Motor neuron (in vitro differentiated cells): ENCODE measurements around the gene LEMD2. TPM values are rescaled to one million over a fixed set of nuclear protein-coding genes. Genes with fewer than 3 reads are reported as not detected.
A peak's percentile ranks its signal among the peaks of the same experiment; 100 is the strongest.

Experiments used
- ATAC-seq, 8 experiments: fragments of 200-7000 bp; cut with Tn5 transposase; replicated peaks in 6 of 8; 2 replicates each; pipeline ENCODE4 v1.8.0; 2021; ENCODE audit warnings: mild to moderate bottlenecking in 8 of 8, moderate library complexity in 8 of 8
- H3K27ac ChIP-seq, 2 donors: fragments of 250-450 bp; sonication (Bioruptor Pico); 2 replicates each; pipeline ENCODE4 v1.9.0; 2021; ENCODE audit warnings: antibody characterized with exemption in 2 of 2, mild to moderate bottlenecking in 2 of 2, moderate library complexity in 1 of 2
- H3K4me1 ChIP-seq, 2 donors: fragments of 250-450 bp; sonication (Bioruptor Pico); replicated peaks in 1 of 2; 2 replicates each; pipeline ENCODE4 v1.6.1; 2021; ENCODE audit warnings: antibody characterized with exemption in 2 of 2, mild to moderate bottlenecking in 2 of 2, moderate library complexity in 1 of 2
- H3K4me3 ChIP-seq, 5 donors: fragments of 250-450 bp; sonication (Bioruptor Pico); 2 replicates each; pipeline ENCODE4 v1.9.0; 2021; ENCODE audit warnings: antibody characterized with exemption in 5 of 5, mild to moderate bottlenecking in 5 of 5, moderate library complexity in 4 of 5
- WGBS, 10 experiments: fragments of 450-650 bp; shearing (Covaris generic); methylation state at CpG; one replicate each; pipeline ENCODE4 v1.0.0; 2022; 5-methylcytosine and 5-hydroxymethylcytosine counted together
- in situ Hi-C, 9 experiments: fragments of 400-800 bp; cut with MboI; loops; one replicate each; pipeline ENCODE4 v1.15.0; 2021; ENCODE audit warnings: low sequenced_read_pairs in 9 of 9, low pct_unique_long_range_greater_than_20kb in 2 of 9; ENCODE audit not compliant: unreplicated experiment in 9 of 9
- total RNA-seq, 8 experiments: library from RNA; unstranded; fragments of 300-600 nt; gene quantifications; 2 replicates each; pipeline versions ENCODE4 v1.2.3 to v1.2.4, GENCODE V29; 2022

Gene LEMD2
- total RNA-seq, 8 experiments from 2014 or later: 31.1 to 59.4 (median 51.3) TPM

DNA sequence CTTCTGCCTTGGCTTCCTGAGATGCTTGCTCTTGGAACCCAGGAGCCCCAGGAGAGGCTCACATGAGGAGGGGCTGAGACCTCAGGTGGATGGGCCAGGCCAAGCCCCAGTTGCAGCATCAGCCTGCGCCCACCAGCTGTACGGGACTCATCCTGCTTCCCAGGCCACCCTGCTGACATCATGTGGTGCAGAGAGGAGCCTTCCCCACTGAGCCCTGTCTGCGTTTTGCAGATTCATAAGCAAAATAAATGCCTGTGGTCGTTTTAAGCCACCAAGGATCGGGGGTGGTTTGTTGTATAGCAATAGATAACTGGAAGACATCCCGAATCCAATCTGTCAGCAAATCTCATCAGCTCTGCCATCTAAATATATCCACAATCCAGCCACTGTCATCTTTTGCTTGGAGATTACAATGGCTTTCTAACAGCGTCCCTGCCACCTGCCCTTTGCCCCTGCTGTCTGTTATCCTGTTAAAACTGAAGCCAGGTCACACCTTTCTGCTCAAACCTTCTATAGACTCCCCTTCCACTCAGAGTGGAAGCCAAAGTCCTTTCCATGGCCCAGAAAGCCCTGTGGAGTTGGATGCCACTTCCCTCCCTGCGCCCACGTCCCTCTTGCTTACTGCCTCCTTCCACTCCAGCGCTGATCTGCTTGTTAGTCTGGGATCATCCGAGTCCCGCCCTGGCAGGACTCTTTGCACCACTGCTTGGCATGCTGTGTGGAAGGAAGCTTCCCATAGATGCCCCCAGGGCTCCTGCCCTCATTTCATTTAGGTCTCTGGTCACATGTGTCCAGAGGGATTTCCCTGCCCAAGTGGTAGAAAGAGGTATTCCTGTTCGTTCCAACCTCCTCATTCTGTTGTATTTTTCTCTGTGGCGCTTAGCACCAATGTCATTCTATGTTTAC lies 38.9 kb upstream of the LEMD2 start:
- H3K4me1 ChIP-seq: peaks cover 28 to 36% of the 10 kb centered on the region in 2 donors
- H3K27ac ChIP-seq: peak overlapping the region in 1 of 2 donors; percentile 11
- WGBS, 10 experiments: 20 to 100% (median 63%) methylated on average over 1 to 11 of the region's 14 CpGs; no CpG with 5 or more reads in 2 of the 10 experiments
- no peak overlapping the region for H3K4me3 ChIP-seq
- ATAC-seq: peak in 6 of 8 experiments; percentile 56 to 84 (median 68)
- in situ Hi-C loops: no loop called here

DNA sequence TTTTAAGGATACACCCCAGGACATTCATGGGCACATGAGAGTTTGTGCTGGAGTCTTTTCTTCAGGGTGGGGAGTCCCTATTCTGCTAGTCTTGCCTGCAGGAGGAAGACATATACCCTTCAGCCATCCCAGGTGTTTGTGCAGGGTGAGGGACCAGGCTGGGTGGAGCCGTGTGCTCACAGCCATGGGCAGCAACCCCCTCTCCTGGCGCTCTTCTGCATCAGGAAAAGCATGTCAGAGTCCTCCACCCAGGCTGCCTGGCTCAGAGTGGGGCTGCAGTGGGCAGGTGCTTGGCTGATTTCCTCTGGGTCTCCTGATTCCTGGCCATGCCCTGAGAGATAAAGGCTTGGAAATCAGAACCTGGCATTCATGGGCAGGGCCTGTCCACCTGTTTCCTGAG lies 37.6 kb upstream of the LEMD2 start:
- ATAC-seq: peak in 2 of 8 experiments; percentile 33 to 38
- 8 to 38% (median 17%) methylated on average over 1 to 2 of the region's 2 CpGs; no CpG with 5 or more reads in 7 of the 10 experiments for WGBS, 10 experiments
- Histone ChIP-seq H3K4me1 (peaks cover 28 to 36% of the 10 kb centered on the region in 2 donors), H3K27ac (no peak overlapping the region), H3K4me3 (no peak overlapping the region)
- in situ Hi-C loops: no loop called here

DNA sequence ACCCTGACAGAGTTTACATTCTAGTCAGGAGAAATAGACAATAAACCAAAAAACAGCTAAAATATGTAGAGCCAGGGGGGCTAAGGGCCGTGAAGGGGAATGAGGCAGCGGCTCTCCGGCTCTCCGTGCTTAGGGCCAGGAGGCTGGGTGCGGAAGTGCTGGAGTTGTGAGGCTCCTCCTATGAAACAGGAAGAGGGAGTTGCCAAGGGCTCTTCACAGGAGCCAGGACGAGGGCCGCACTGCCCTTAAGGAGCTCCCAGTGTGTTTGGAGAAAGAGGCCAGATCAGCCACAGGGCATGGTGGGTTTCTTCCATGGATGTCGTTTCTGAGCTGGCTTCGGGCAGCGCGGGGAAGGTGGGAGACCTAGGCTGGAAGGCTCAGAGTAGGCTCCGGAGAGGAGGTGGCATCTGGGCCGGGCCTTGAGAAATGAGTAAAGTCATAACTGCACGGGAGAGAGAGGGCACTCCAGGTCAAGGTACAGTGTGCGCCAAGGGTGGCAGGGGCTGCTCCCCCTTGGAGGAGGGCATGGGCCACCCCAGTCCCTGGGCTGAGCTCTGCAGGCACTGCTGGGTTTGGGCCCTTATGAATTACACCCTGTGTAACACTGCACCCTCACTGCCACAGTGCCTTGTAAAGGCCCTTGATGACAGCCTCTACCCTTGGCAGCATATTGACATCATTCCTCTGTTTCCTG lies 35.7 kb upstream of the LEMD2 start:
- H3K27ac ChIP-seq: no peak overlapping the region
- in situ Hi-C loops: no loop called here
- 0 to 100% (median 84%) methylated on average over 1 to 13 of the region's 15 CpGs; no CpG with 5 or more reads in 1 of the 10 experiments for WGBS, 10 experiments
- H3K4me1 ChIP-seq: peaks cover 28 to 37% of the 10 kb centered on the region in 2 donors
- ATAC-seq: peak in 1 of 8 experiments; percentile 66
- no peak overlapping the region for H3K4me3 ChIP-seq

DNA sequence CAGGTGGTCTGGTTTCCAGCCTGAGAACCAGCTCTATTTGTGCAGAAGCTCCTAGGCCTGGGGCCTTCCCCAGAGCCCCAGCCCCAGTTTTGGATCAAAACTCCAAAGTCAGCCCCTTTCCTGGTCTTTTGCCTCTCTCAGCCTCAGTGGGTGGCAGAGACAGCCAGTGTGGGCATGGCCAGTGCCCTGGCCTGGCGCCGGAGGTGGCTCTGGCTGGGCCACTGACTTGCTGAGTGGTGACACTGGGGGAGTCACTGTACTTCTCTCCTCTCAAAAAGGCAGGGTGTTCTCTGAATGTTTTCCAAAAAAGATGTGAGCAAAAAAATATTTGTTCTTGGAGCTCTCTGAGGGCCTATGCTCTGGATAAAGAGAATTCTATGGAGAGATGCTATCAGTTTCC lies 34.9 kb upstream of the LEMD2 start:
- Histone ChIP-seq H3K27ac (no peak overlapping the region), H3K4me1 (peaks cover 23 to 33% of the 10 kb centered on the region in 2 donors), H3K4me3 (no peak overlapping the region)
- WGBS, 10 experiments: no CpG with 5 or more reads among the region's 2 CpGs
- in situ Hi-C loops: no loop called here
- no peak for ATAC-seq

DNA sequence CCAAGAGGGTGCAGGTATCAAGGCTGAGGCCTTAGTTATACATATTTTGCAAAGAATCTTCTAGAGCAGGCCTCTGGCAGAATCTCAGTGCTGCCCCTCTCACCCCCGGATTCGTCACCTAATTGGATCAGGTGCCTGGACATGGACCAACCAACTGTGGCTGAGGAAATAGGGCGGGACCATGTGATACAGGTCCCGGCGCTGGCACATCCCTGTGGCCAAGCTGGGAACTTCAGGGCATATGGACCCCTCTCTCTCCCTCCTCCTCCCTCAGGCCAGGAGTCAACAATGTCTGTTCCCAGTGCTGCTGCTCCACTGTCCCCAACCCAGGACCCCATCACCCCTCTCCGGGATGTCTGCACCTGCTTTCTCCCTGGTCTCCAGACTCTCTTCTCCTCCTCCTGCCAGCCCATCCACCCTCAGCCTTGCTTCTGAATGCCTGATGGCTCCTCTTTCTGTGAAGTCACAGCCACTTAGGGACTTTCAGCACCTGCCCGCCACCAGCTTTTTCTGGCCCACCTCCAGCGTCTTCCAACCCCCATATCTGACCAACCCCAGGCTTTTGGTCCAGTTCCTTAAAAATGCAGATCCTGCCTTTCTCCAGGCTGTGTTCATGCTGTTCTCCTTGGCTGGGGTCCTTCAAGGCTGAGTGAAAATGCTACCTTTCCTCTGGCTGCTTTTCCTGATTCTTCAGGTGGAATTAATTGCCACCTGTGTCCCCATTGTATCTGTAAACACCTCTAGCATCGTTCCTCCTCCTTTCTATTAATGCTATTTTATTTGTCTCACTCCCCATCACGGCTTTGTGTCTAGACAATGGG lies 33.9 kb upstream of the LEMD2 start:
- peak; percentile 16 to 92 (median 54) for ATAC-seq
- Histone ChIP-seq H3K4me1 (peaks cover 13 to 23% of the 10 kb centered on the region in 2 donors), H3K4me3 (no peak overlapping the region), H3K27ac (no peak overlapping the region)
- in situ Hi-C loops: no loop called here
- WGBS, 10 experiments: 57 to 86% (median 66%) methylated on average over 2 to 6 of the region's 10 CpGs; no CpG with 5 or more reads in 2 of the 10 experiments

DNA sequence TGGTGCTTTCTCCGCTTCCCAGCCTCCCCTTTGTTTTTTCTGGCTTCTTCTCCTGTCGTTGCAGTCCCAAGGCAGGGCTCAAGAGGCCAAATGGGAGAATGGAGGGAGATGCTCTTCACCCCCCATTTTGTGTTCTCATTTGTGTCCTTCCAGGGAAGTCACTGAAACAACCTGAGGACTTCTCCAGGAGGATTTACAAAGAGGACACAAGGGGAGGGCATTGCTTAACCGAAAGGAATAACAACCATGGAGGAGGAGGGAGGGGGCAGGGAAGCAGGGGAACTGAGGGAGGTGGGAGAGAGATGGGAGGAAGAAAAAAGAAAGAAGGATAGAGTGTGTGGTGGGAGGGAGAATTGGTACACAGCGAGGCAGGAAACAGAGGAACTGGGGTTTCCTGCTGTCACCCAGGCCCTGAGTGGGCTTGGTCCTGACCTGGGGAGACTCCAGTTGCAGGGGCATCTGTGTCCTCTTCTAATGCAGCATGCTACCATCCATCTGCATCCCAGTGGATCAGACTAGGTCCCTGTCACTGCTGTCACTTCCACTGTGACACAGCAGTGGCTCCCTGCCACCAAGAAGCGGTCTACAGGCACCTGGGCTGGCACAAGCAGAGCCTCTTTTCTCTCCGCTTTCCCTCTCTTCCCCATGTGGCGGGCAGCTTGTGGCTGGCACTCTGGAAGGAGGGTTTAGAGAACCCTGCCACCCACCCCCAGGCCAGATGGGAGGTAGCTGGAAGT lies 32.0 kb upstream of the LEMD2 start:
- Histone ChIP-seq H3K27ac (no peak overlapping the region), H3K4me3 (no peak overlapping the region), H3K4me1 (peaks cover 0 to 10% of the 10 kb centered on the region in 2 donors)
- ATAC-seq: no peak
- WGBS, 10 experiments: 25 to 100% (median 64%) methylated on average over 1 to 5 of the region's 7 CpGs; no CpG with 5 or more reads in 4 of the 10 experiments
- in situ Hi-C loops: no loop called here

DNA sequence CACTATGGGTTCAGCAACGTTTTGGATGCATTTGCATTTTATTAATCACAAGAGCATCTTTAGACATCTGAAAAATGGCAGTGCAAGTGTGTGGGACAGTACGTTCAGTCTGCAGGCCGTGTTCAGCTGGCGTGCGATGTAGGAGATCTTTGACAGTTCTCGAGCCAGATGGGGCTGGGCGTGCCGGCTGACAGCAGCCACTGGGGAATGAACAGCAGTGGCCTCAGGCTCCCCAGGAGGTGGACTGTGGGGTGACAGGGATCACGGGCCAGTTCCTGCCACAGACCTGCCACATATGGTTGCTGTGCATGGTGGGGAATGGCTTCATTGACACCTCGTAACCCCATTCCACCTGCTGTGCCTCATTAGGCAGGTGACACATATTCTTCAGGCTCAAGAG lies 31.3 kb upstream of the LEMD2 start:
- Histone ChIP-seq H3K4me1 (peaks cover 4 to 17% of the 10 kb centered on the region in 2 donors), H3K27ac (no peak overlapping the region), H3K4me3 (no peak overlapping the region)
- WGBS, 10 experiments: 0 to 79% (median 40%) methylated on average over 1 to 9 of the region's 10 CpGs; no CpG with 5 or more reads in 1 of the 10 experiments
- in situ Hi-C loops: no loop called here
- ATAC-seq: peak in 5 of 8 experiments; percentile 48 to 90 (median 68)

GRCh38 chr6:33819021-33819420 lies 30.1 kb upstream of the LEMD2 start:
- in situ Hi-C loops: no loop called here
- 79 to 100% (median 82%) methylated on average over 1 to 2 of the region's 4 CpGs; no CpG with 5 or more reads in 7 of the 10 experiments for WGBS, 10 experiments
- no peak for ATAC-seq
- Histone ChIP-seq H3K27ac (no peak overlapping the region), H3K4me3 (no peak overlapping the region), H3K4me1 (peaks cover 5 to 30% of the 10 kb centered on the region in 2 donors)

- 30 to 90% (median 53%) methylated on average over 2 to 3 of the region's 3 CpGs; no CpG with 5 or more reads in 6 of the 10 experiments for WGBS, 10 experiments
- Histone ChIP-seq H3K4me1 (peaks cover 13 to 37% of the 10 kb centered on the region in 2 donors), H3K4me3 (no peak overlapping the region), H3K27ac (no peak overlapping the region)
- no peak for ATAC-seq
- in situ Hi-C loops: no loop called here
Measured at GRCh38 chr6:33818293-33818692, 29.4 kb upstream of the LEMD2 start.

GRCh38 chr6:33817489-33817888 lies 28.6 kb upstream of the LEMD2 start:
- Histone ChIP-seq H3K27ac (no peak overlapping the region), H3K4me1 (peaks cover 21 to 45% of the 10 kb centered on the region in 2 donors), H3K4me3 (no peak overlapping the region)
- ATAC-seq: no peak
- in situ Hi-C loops: no loop called here
- WGBS, 10 experiments: 20 to 100% (median 61%) methylated on average over 1 to 3 of the region's 5 CpGs; no CpG with 5 or more reads in 2 of the 10 experiments

GRCh38 chr6:33816911-33817310 lies 28.0 kb upstream of the LEMD2 start:
- in situ Hi-C loops: no loop called here
- peaks cover 26 to 51% of the 10 kb centered on the region in 2 donors for H3K4me1 ChIP-seq
- no peak for ATAC-seq
- H3K27ac ChIP-seq: no peak overlapping the region
- 15 to 93% (median 53%) methylated on average over 1 to 5 of the region's 8 CpGs; no CpG with 5 or more reads in 4 of the 10 experiments for WGBS, 10 experiments
- H3K4me3 ChIP-seq: no peak overlapping the region

GRCh38 chr6:33815854-33816253 lies 26.9 kb upstream of the LEMD2 start:
- Histone ChIP-seq H3K27ac (no peak overlapping the region), H3K4me1 (peaks cover 37 to 61% of the 10 kb centered on the region in 2 donors), H3K4me3 (no peak overlapping the region)
- ATAC-seq: peak; percentile 44 to 96 (median 87)
- in situ Hi-C loops: no loop called here
- WGBS, 10 experiments: 0 to 25% (median 20%) methylated on average over 1 of the region's 1 CpG; no CpG with 5 or more reads in 7 of the 10 experiments
